BJ (cell line): ENCODE results near the gene TARS3. TPM values are rescaled to one million over a fixed set of nuclear protein-coding genes. Genes with fewer than 3 reads are reported as not detected.

Experiments used
- CTCF ChIA-PET: fragments of 350-600 bp; formaldehyde crosslinking; extraction: SDS; loops from one replicate; lab custom pipeline; 2021; ENCODE audit warnings: antibody characterized with exemption, inconsistent platforms; lab: Yijun Ruan, JAX
- POLR2A ChIA-PET: fragments of 300-600 bp; sonication (Branson Sonifier 250); formaldehyde crosslinking; extraction: SDS; loops from one replicate; lab custom pipeline; 2021; ENCODE audit warnings: antibody characterized with exemption; lab: Charles Lee
- DNase-seq: peaks from one replicate; pipeline ENCODE4 v3.0.0-alpha.2; 2011; ENCODE audit warnings: low read depth
- H3K27me3 ChIP-seq: 2 replicates; pipeline ENCODE4 v1.6.0; 2011; ENCODE audit warnings: low read length; ENCODE audit not compliant: control insufficient read depth, insufficient read depth
- H3K36me3 ChIP-seq: 2 replicates; pipeline ENCODE4 v1.5.1; 2011; ENCODE audit warnings: low read length; ENCODE audit not compliant: control insufficient read depth, insufficient read depth
- H3K4me3 ChIP-seq: 2 replicates; pipeline ENCODE4 v1.5.1; 2011; ENCODE audit warnings: low read depth, mild to moderate bottlenecking, control low read depth, low read length
- polyA plus RNA-seq: library from polyadenylated mRNA; depleted of rRNA; stranded (reverse); fragments of >200 nt; gene quantifications from 2 replicates; pipeline ENCODE4 v1.2.3, GENCODE V29; 2011
- TF ChIP-seq, protein P1 (sequence below): IDR thresholded peaks from 2 replicates; pipeline ENCODE4 v1.5.1; 2011; ENCODE audit warnings: low read depth, mild to moderate bottlenecking, control low read depth, inconsistent platforms, low read length, moderate library complexity; ENCODE audit not compliant: insufficient read depth

Gene TARS3
- polyA plus RNA-seq, 1 experiment = 3.1 TPM

DNA sequence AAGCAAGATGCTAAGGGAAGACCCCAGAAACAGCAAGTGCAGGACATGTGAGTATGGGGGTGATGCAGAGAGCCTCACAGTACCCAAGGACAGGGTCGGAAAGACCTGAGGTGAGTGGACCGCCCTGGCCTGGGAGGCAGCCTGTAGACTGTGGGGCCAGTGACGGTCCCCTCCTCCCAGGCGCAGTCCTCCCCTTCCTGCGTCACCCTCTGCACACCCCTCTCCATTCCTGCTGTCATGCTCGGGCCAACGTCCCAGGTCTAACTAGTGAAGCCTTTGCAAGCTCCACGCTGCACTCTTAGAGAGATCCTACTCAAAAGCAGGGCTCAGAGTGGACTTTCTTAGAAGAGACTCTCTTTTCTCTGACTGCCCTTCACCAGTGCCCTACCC, 113.7 kb downstream of the TARS3 start:
- Histone ChIP-seq H3K4me3 (no peak overlapping the region), H3K27me3 (peaks cover 2% of the 10 kb centered on the region), H3K36me3 (no peaks in the 10 kb centered on the region)
- CTCF ChIA-PET = no interaction called here
- DNase-seq = no peak
- TF ChIP-seq, protein P1, sequence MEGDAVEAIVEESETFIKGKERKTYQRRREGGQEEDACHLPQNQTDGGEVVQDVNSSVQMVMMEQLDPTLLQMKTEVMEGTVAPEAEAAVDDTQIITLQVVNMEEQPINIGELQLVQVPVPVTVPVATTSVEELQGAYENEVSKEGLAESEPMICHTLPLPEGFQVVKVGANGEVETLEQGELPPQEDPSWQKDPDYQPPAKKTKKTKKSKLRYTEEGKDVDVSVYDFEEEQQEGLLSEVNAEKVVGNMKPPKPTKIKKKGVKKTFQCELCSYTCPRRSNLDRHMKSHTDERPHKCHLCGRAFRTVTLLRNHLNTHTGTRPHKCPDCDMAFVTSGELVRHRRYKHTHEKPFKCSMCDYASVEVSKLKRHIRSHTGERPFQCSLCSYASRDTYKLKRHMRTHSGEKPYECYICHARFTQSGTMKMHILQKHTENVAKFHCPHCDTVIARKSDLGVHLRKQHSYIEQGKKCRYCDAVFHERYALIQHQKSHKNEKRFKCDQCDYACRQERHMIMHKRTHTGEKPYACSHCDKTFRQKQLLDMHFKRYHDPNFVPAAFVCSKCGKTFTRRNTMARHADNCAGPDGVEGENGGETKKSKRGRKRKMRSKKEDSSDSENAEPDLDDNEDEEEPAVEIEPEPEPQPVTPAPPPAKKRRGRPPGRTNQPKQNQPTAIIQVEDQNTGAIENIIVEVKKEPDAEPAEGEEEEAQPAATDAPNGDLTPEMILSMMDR = no peak
- POLR2A ChIA-PET = no interaction called here

DNA sequence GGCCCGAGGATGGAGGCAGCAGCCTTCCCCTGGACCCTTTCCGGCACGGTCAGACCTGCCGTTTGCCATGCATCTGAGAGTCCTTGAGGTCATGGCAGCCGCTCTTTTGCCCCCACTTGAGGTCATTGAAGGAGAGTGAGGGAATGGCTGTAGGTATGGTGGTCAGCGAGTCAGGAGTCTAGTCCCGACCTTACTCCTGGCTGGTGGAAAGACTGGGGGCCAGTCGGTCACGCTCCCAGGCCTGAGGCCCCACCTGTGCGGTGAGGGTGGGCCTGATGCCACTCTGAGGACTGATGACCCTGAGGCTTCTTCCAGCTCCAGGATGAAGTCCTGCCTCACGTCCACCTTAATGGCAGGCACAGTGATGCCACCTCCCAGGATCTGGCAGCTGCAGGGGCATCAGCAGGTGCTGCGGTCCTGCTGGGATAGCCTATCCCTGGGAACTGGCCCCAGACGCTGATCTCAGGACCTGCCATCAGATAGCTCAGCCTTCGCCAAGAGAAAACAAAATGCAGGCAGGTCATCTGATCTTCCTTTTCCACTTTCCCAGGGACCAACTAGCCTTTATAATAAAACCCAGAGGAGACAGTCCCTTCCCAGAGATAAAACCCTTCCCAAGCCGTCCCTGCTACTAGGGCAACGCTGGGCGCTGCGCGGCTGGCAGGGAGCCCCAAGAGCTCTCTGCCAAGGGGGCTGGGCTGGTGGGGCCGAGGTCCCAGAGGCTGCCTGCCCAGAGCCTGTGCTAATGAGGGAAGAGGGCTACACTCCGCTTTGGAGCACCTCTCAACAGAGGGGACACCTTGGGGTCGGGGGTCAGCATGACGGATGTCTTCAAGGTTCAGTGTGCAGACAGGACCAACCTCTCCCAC, 114.3 kb downstream of the TARS3 start:
- ChIA-PET CTCF (no interaction called here), POLR2A (no interaction called here)
- H3K27me3 ChIP-seq = peaks cover 2% of the 10 kb centered on the region
- no peaks in the 10 kb centered on the region for H3K36me3 ChIP-seq
- TF ChIP-seq, protein P1 = no peak
- H3K4me3 ChIP-seq = no peak overlapping the region
- no peak for DNase-seq

DNA sequence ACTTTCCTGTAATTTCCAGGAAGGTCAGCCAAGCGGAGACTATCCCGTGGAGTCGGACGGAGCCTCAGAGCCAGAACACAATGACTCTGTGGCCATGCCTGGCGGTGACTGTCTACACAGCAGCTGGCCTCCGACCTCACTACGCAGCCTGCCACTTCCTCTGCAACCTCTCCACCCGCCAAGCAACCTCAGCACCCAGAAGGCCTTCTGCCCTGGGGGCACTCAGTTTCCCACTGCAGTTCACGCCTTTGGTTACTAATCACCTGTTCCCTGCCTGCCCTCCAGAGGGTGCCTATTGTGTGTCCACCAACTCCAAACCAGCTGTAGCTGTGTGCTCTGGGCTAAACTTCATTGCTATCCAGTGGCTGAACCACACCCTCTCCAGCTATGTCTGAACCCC, 116.1 kb downstream of the TARS3 start:
- DNase-seq = no peak
- ChIA-PET POLR2A (no interaction called here), CTCF (interaction anchor here (1.0 kb wide), 1 partner anchor 309 kb away, joined by 3 read pairs; no protein-coding TSS in a partner anchor)
- Histone ChIP-seq H3K36me3 (no peaks in the 10 kb centered on the region), H3K27me3 (peaks cover 2% of the 10 kb centered on the region), H3K4me3 (no peak overlapping the region)
- TF ChIP-seq, protein P1 = no peak

DNA sequence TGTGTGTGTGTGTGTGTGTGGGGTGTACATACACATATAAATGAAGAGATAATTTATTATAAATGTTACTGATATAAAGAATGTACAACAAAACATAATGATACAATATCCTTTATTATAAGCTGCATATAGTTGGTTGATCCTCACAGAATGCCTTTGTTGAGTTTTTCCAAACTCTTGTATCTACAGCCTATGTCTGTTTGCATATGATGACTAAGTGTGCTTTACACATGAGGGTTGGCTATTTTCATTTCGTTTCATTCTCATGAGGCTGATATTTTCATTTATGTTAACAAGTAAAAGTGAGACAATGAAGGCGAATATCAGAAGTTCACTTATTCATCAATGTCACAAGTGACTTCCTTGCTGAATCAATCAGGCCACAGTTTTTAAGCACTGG, 117.2 kb downstream of the TARS3 start:
- DNase-seq = no peak
- H3K27me3 ChIP-seq = peaks cover 2% of the 10 kb centered on the region
- ChIA-PET POLR2A (no interaction called here), CTCF (no interaction called here)
- no peaks in the 10 kb centered on the region for H3K36me3 ChIP-seq
- TF ChIP-seq, protein P1 = no peak
- H3K4me3 ChIP-seq = no peak overlapping the region

DNA sequence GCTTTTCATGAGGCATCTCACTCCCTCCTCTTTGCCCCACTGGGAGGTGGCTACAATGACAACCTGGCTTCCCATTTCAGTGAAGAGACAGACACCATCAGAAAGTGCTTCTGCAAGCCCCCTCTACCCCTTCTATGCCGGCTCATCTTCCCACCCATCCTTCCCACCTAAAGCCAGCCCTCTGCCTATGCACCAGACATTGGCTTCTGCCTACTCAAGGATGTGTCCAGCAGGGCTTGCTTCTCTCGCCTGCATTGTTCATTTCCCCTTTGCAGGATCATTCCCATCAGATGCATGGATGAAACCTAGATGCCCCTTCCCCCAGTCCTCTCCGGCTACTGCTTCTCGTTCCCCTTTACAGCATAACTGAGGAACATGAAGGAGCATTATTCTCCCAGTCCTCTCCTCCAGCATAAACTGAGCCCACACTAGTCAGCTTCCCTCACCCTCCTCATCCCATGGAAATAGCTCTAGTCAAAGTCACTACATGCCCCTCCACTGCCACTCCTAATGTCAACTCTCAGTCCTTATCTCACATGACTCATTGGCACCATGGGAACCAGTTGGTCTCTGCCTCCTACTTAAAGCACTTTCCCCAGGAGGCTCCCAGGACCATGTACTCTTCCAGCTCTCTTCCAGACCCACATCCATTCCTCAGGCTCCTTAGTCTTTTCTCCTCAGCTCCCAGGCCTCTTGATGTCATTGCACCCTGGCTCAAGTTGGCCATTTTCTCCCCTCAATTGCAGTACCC, 120.0 kb downstream of the TARS3 start:
- Histone ChIP-seq H3K4me3 (no peak overlapping the region), H3K36me3 (no peaks in the 10 kb centered on the region)

More for the DNA sequence above, 120.0 kb downstream of the TARS3 start:
- POLR2A ChIA-PET = no interaction called here
- CTCF ChIA-PET = interaction anchor here (1.0 kb wide), 1 partner anchor 22 kb away, joined by 3 read pairs; no protein-coding TSS in a partner anchor
- H3K27me3 ChIP-seq = peaks cover 4% of the 10 kb centered on the region
- TF ChIP-seq, protein P1 = no peak
- DNase-seq = no peak
